ENCODE measurements around the gene LDAF1. TPM values are rescaled to one million over a fixed set of nuclear protein-coding genes. Genes with fewer than 3 reads are reported as not detected.

Gene LDAF1
- polyA plus RNA-seq, 4 donors = 5.7 to 24.1 (median 13.4) TPM

GRCh38 chr16:21156767-21157467 is 1.6 kb upstream of the LDAF1 start:
- DNase-seq (peak; percentile 72 to 74), FAIRE-seq (no peak)
- no peaks in the 10 kb centered on the region for H3K9me3 ChIP-seq (ENCODE audit: control insufficient read depth in 2 of 2, insufficient read depth in 1 of 2, low read depth in 1 of 2, low read length in 1 of 2)
- H3K27me3 ChIP-seq (ENCODE audit: control insufficient read depth in 3 of 3, insufficient read depth in 3 of 3, low read length in 3 of 3) = no peaks in the 10 kb centered on the region
- peaks cover 0 to 9% (median 4%) of the 10 kb centered on the region in 3 donors for H3K4me1 ChIP-seq (ENCODE audit: control insufficient read depth in 3 of 3, insufficient read depth in 2 of 3, low read depth in 1 of 3, low read length in 2 of 3)
- WGBS, 3 donors = 42 to 53% (median 49%) methylated on average over 6 of the region's 6 CpGs
- no peak overlapping the region for H3K27ac ChIP-seq (ENCODE audit: low read depth in 1 of 3, low read length in 2 of 3)
- H3K4me3 ChIP-seq (ENCODE audit: low read depth in 1 of 3, low read length in 3 of 3) = no peak overlapping the region
- peaks cover 0 to 3% (median 0%) of the 10 kb centered on the region in 3 donors for H3K36me3 ChIP-seq (ENCODE audit: control insufficient read depth in 3 of 3, insufficient read depth in 2 of 3, low read depth in 1 of 3, low read length in 3 of 3)

GRCh38 chr16:21157632-21158031 is 842 bp upstream of the LDAF1 start:
- DNase-seq (no peak), FAIRE-seq (no peak)
- no peak overlapping the region for H3K4me3 ChIP-seq (ENCODE audit: low read depth in 1 of 3, low read length in 3 of 3)
- no peaks in the 10 kb centered on the region for H3K27me3 ChIP-seq (ENCODE audit: control insufficient read depth in 3 of 3, insufficient read depth in 3 of 3, low read length in 3 of 3)
- peak overlapping the region in 1 of 3 donors; percentile 40 for H3K27ac ChIP-seq (ENCODE audit: low read depth in 1 of 3, low read length in 2 of 3)
- peaks cover 0 to 9% (median 4%) of the 10 kb centered on the region in 3 donors for H3K4me1 ChIP-seq (ENCODE audit: control insufficient read depth in 3 of 3, insufficient read depth in 2 of 3, low read depth in 1 of 3, low read length in 2 of 3)
- H3K36me3 ChIP-seq (ENCODE audit: control insufficient read depth in 3 of 3, insufficient read depth in 2 of 3, low read depth in 1 of 3, low read length in 3 of 3) = peaks cover 0 to 4% (median 0%) of the 10 kb centered on the region in 3 donors
- no peaks in the 10 kb centered on the region for H3K9me3 ChIP-seq (ENCODE audit: control insufficient read depth in 2 of 2, insufficient read depth in 1 of 2, low read depth in 1 of 2, low read length in 1 of 2)
- WGBS, 3 donors = 70 to 77% (median 73%) methylated on average over 5 of the region's 5 CpGs

- H3K4me1 ChIP-seq (ENCODE audit: control insufficient read depth in 3 of 3, insufficient read depth in 2 of 3, low read depth in 1 of 3, low read length in 2 of 3) = peaks cover 0 to 9% (median 4%) of the 10 kb centered on the region in 3 donors
- FAIRE-seq = no peak
- no peaks in the 10 kb centered on the region for H3K9me3 ChIP-seq (ENCODE audit: control insufficient read depth in 2 of 2, insufficient read depth in 1 of 2, low read depth in 1 of 2, low read length in 1 of 2)
- DNase-seq = peak; percentile 45 to 66
- H3K4me3 ChIP-seq (ENCODE audit: low read depth in 1 of 3, low read length in 3 of 3) = peak overlapping the region; percentile 76 to 89 (median 80)
- H3K36me3 ChIP-seq (ENCODE audit: control insufficient read depth in 3 of 3, insufficient read depth in 2 of 3, low read depth in 1 of 3, low read length in 3 of 3) = peaks cover 0 to 11% (median 3%) of the 10 kb centered on the region in 3 donors
- no peak overlapping the region for H3K27ac ChIP-seq (ENCODE audit: low read depth in 1 of 3, low read length in 2 of 3)
- H3K27me3 ChIP-seq (ENCODE audit: control insufficient read depth in 3 of 3, insufficient read depth in 3 of 3, low read length in 3 of 3) = no peaks in the 10 kb centered on the region
- 4 to 13% (median 9%) methylated on average over 26 to 27 of the region's 27 CpGs for WGBS, 3 donors
Measured at GRCh38 chr16:21159281-21159951, 942 bp downstream of the LDAF1 start.

GRCh38 chr16:21160276-21160675 is 1.8 kb downstream of the LDAF1 start:
- WGBS, 3 donors = 41 to 66% (median 64%) methylated on average over 1 of the region's 1 CpG
- no peak for FAIRE-seq

GRCh38 chr16:21161211-21161610 is 2.7 kb downstream of the LDAF1 start:
- WGBS, 3 donors = 82 to 88% (median 86%) methylated on average over 2 of the region's 2 CpGs
- H3K9me3 ChIP-seq (ENCODE audit: control insufficient read depth in 2 of 2, insufficient read depth in 1 of 2, low read depth in 1 of 2, low read length in 1 of 2) = no peaks in the 10 kb centered on the region
- no peak overlapping the region for H3K27ac ChIP-seq (ENCODE audit: low read depth in 1 of 3, low read length in 2 of 3)
- FAIRE-seq (no peak), DNase-seq (no peak)
- H3K36me3 ChIP-seq (ENCODE audit: control insufficient read depth in 3 of 3, insufficient read depth in 2 of 3, low read depth in 1 of 3, low read length in 3 of 3) = peaks cover 0 to 13% (median 3%) of the 10 kb centered on the region in 3 donors
- H3K4me3 ChIP-seq (ENCODE audit: low read depth in 1 of 3, low read length in 3 of 3) = no peak overlapping the region
- no peaks in the 10 kb centered on the region for H3K27me3 ChIP-seq (ENCODE audit: control insufficient read depth in 3 of 3, insufficient read depth in 3 of 3, low read length in 3 of 3)
- peaks cover 0 to 9% (median 4%) of the 10 kb centered on the region in 3 donors for H3K4me1 ChIP-seq (ENCODE audit: control insufficient read depth in 3 of 3, insufficient read depth in 2 of 3, low read depth in 1 of 3, low read length in 2 of 3)

More at GRCh38 chr16:21160276-21160675, 1.8 kb downstream of the LDAF1 start:
- H3K27me3 ChIP-seq (ENCODE audit: control insufficient read depth in 3 of 3, insufficient read depth in 3 of 3, low read length in 3 of 3) = no peaks in the 10 kb centered on the region
- no peak for DNase-seq
- H3K27ac ChIP-seq (ENCODE audit: low read depth in 1 of 3, low read length in 2 of 3) = no peak overlapping the region
- no peak overlapping the region for H3K4me3 ChIP-seq (ENCODE audit: low read depth in 1 of 3, low read length in 3 of 3)
- peaks cover 0 to 9% (median 4%) of the 10 kb centered on the region in 3 donors for H3K4me1 ChIP-seq (ENCODE audit: control insufficient read depth in 3 of 3, insufficient read depth in 2 of 3, low read depth in 1 of 3, low read length in 2 of 3)
- H3K36me3 ChIP-seq (ENCODE audit: control insufficient read depth in 3 of 3, insufficient read depth in 2 of 3, low read depth in 1 of 3, low read length in 3 of 3) = peaks cover 0 to 13% (median 3%) of the 10 kb centered on the region in 3 donors
- H3K9me3 ChIP-seq (ENCODE audit: control insufficient read depth in 2 of 2, insufficient read depth in 1 of 2, low read depth in 1 of 2, low read length in 1 of 2) = no peaks in the 10 kb centered on the region

GRCh38 chr16:21162661-21163151 is 4.2 kb downstream of the LDAF1 start:
- WGBS, 3 donors = 46 to 58% (median 56%) methylated on average over 7 of the region's 7 CpGs
- H3K27ac ChIP-seq (ENCODE audit: low read depth in 1 of 3, low read length in 2 of 3) = no peak overlapping the region
- no peaks in the 10 kb centered on the region for H3K27me3 ChIP-seq (ENCODE audit: control insufficient read depth in 3 of 3, insufficient read depth in 3 of 3, low read length in 3 of 3)
- peaks cover 0 to 6% (median 4%) of the 10 kb centered on the region in 3 donors for H3K4me1 ChIP-seq (ENCODE audit: control insufficient read depth in 3 of 3, insufficient read depth in 2 of 3, low read depth in 1 of 3, low read length in 2 of 3)
- H3K4me3 ChIP-seq (ENCODE audit: low read depth in 1 of 3, low read length in 3 of 3) = no peak overlapping the region
- DNase-seq = peak in 1 of 2 donors; percentile 10
- FAIRE-seq = no peak
- H3K36me3 ChIP-seq (ENCODE audit: control insufficient read depth in 3 of 3, insufficient read depth in 2 of 3, low read depth in 1 of 3, low read length in 3 of 3) = peaks cover 0 to 21% (median 3%) of the 10 kb centered on the region in 3 donors
- H3K9me3 ChIP-seq (ENCODE audit: control insufficient read depth in 2 of 2, insufficient read depth in 1 of 2, low read depth in 1 of 2, low read length in 1 of 2) = no peaks in the 10 kb centered on the region

- H3K27ac ChIP-seq (ENCODE audit: low read depth in 1 of 3, low read length in 2 of 3) = no peak overlapping the region
- 65 to 83% (median 75%) methylated on average over 4 of the region's 4 CpGs for WGBS, 3 donors
- FAIRE-seq = no peak
Measured at GRCh38 chr16:21163576-21163975, 5.1 kb downstream of the LDAF1 start.

GRCh38 chr16:21164521-21165168 is 6.2 kb downstream of the LDAF1 start:
- no peak for DNase-seq

More at GRCh38 chr16:21163576-21163975, 5.1 kb downstream of the LDAF1 start:
- H3K4me3 ChIP-seq (ENCODE audit: low read depth in 1 of 3, low read length in 3 of 3) = no peak overlapping the region
- no peaks in the 10 kb centered on the region for H3K9me3 ChIP-seq (ENCODE audit: control insufficient read depth in 2 of 2, insufficient read depth in 1 of 2, low read depth in 1 of 2, low read length in 1 of 2)
- no peaks in the 10 kb centered on the region for H3K4me1 ChIP-seq (ENCODE audit: control insufficient read depth in 3 of 3, insufficient read depth in 2 of 3, low read depth in 1 of 3, low read length in 2 of 3)
- peaks cover 0 to 21% (median 3%) of the 10 kb centered on the region in 3 donors for H3K36me3 ChIP-seq (ENCODE audit: control insufficient read depth in 3 of 3, insufficient read depth in 2 of 3, low read depth in 1 of 3, low read length in 3 of 3)
- no peak for DNase-seq
- no peaks in the 10 kb centered on the region for H3K27me3 ChIP-seq (ENCODE audit: control insufficient read depth in 3 of 3, insufficient read depth in 3 of 3, low read length in 3 of 3)

More at GRCh38 chr16:21164521-21165168, 6.2 kb downstream of the LDAF1 start:
- WGBS, 3 donors = 92 to 96% (median 93%) methylated on average over 7 of the region's 7 CpGs
- Histone ChIP-seq H3K4me1 (ENCODE audit: control insufficient read depth in 3 of 3, insufficient read depth in 2 of 3, low read depth in 1 of 3, low read length in 2 of 3) (no peaks in the 10 kb centered on the region), H3K36me3 (ENCODE audit: control insufficient read depth in 3 of 3, insufficient read depth in 2 of 3, low read depth in 1 of 3, low read length in 3 of 3) (peaks cover 0 to 25% (median 3%) of the 10 kb centered on the region in 3 donors), H3K9me3 (ENCODE audit: control insufficient read depth in 2 of 2, insufficient read depth in 1 of 2, low read depth in 1 of 2, low read length in 1 of 2) (no peaks in the 10 kb centered on the region), H3K4me3 (ENCODE audit: low read depth in 1 of 3, low read length in 3 of 3) (no peak overlapping the region), H3K27me3 (ENCODE audit: control insufficient read depth in 3 of 3, insufficient read depth in 3 of 3, low read length in 3 of 3) (no peaks in the 10 kb centered on the region), H3K27ac (ENCODE audit: low read depth in 1 of 3, low read length in 2 of 3) (no peak overlapping the region)
- no peak for FAIRE-seq
